ENCODE results near the gene PIK3R3.
A peak's percentile ranks its signal among the peaks of the same experiment; 100 is the strongest.
"Not testable (repeated sequence)": the region's sequence is repeated elsewhere in the genome, so short reads cannot be mapped to it uniquely, and the experiment has no call there.

PIK3R3 gene

GRCh38 chr1:46065405-46065804 is 67.0 kb downstream of the PIK3R3 start:
- DNase-seq (ENCODE audit: low spot score) = no peak

- no peak for DNase-seq (ENCODE audit: low spot score)
Observed at GRCh38 chr1:46064708-46065107, 67.7 kb downstream of the PIK3R3 start.

- peak; percentile 22 for DNase-seq (ENCODE audit: low spot score)
Observed at GRCh38 chr1:46062651-46063319, 69.6 kb downstream of the PIK3R3 start.

- DNase-seq (ENCODE audit: low spot score) = no peak
Observed at GRCh38 chr1:46061146-46061545, 71.3 kb downstream of the PIK3R3 start.

GRCh38 chr1:46058936-46059335 is 73.5 kb downstream of the PIK3R3 start:
- DNase-seq (ENCODE audit: low spot score) = no peak

GRCh38 chr1:46057781-46058180 is 74.6 kb downstream of the PIK3R3 start:
- DNase-seq (ENCODE audit: low spot score) = no peak

- DNase-seq (ENCODE audit: low spot score) = not testable (repeated sequence)
Observed at GRCh38 chr1:46057215-46057614, 75.2 kb downstream of the PIK3R3 start.

- DNase-seq (ENCODE audit: low spot score) = no peak
Observed at GRCh38 chr1:46056325-46056724, 76.1 kb downstream of the PIK3R3 start.

- DNase-seq (ENCODE audit: low spot score) = no peak
Observed at GRCh38 chr1:46053734-46054133, 78.7 kb downstream of the PIK3R3 start.

- no peak for DNase-seq (ENCODE audit: low spot score)
Observed at GRCh38 chr1:46044116-46044515, 88.3 kb downstream of the PIK3R3 start.

GRCh38 chr1:46043458-46044017 is 88.9 kb downstream of the PIK3R3 start:
- DNase-seq (ENCODE audit: low spot score) = no peak

- no peak for DNase-seq (ENCODE audit: low spot score)
Observed at GRCh38 chr1:46041974-46042373, 90.5 kb downstream of the PIK3R3 start.

GRCh38 chr1:46041551-46041950 is 90.9 kb downstream of the PIK3R3 start:
- no peak for DNase-seq (ENCODE audit: low spot score)

- DNase-seq (ENCODE audit: low spot score) = no peak
Observed at GRCh38 chr1:46039571-46040052, 92.8 kb downstream of the PIK3R3 start.

- DNase-seq (ENCODE audit: low spot score) = peak; percentile 91
Observed at GRCh38 chr1:46036894-46037839, 95.3 kb downstream of the PIK3R3 start.

- no peak for DNase-seq (ENCODE audit: low spot score)
Observed at GRCh38 chr1:46034601-46035516, 97.6 kb downstream of the PIK3R3 start.

GRCh38 chr1:46030876-46031660 is 101.4 kb downstream of the PIK3R3 start:
- DNase-seq (ENCODE audit: low spot score) = no peak

- DNase-seq (ENCODE audit: low spot score) = no peak
Observed at GRCh38 chr1:46030074-46030870, 102.2 kb downstream of the PIK3R3 start.

- no peak for DNase-seq (ENCODE audit: low spot score)
Observed at GRCh38 chr1:46027788-46028573, 104.4 kb downstream of the PIK3R3 start.

Measured in AG20443 (cell line).